SK-N-SH treated with all-trans-retinoic acid at 6 μM for 48 hours (cell line): ENCODE measurements around the gene HOXB4.

Source experiments
- ATAC-seq: fragments of 200-7000 bp; cut with Tn5 transposase; 3 replicates; pipeline ENCODE4 v1.9.1; 2020; ENCODE audit warnings: mild to moderate bottlenecking, moderate library complexity
- ARNTL ChIP-seq: fragments of 450-650 bp; formaldehyde crosslinking; IDR thresholded peaks from 2 replicates; pipeline ENCODE4 v1.5.0; 2020; ENCODE audit warnings: low read depth, mild to moderate bottlenecking, moderate library complexity, borderline replicate concordance
- BACH2 ChIP-seq: fragments of 250-450 bp; sonication (Bioruptor Pico); IDR thresholded peaks from 2 replicates; pipeline ENCODE4 v1.9.0; 2021; ENCODE audit warnings: mild to moderate bottlenecking, borderline replicate concordance
- CSDC2 ChIP-seq: fragments of 250-450 bp; sonication (Bioruptor Pico); IDR thresholded peaks from 2 replicates; pipeline ENCODE4 v1.5.0; 2020; ENCODE audit warnings: mild to moderate bottlenecking, moderate library complexity
- ESRRG ChIP-seq: fragments of 250-450 bp; sonication (Bioruptor Pico); IDR thresholded peaks from 2 replicates; pipeline ENCODE4 v1.6.1; 2021; ENCODE audit warnings: mild to moderate bottlenecking
- ISL1 ChIP-seq: fragments of 250-450 bp; sonication (Bioruptor Pico); IDR thresholded peaks from 2 replicates; pipeline ENCODE4 v2.1.2; 2022; ENCODE audit warnings: mild to moderate bottlenecking, moderate library complexity
- OSR1 ChIP-seq: fragments of 250-450 bp; sonication (Bioruptor Pico); IDR thresholded peaks from 2 replicates; pipeline ENCODE4 v1.8.0; 2022; ENCODE audit warnings: moderate library complexity, mild to moderate bottlenecking, inconsistent platforms
- PPARA ChIP-seq: fragments of 250-450 bp; sonication (Bioruptor Pico); IDR thresholded peaks from 2 replicates; pipeline ENCODE4 v1.5.0; 2020; ENCODE audit warnings: mild to moderate bottlenecking, borderline replicate concordance
- RARB ChIP-seq: fragments of 250-450 bp; sonication (Bioruptor Pico); IDR thresholded peaks from 2 replicates; pipeline ENCODE4 v1.8.0; 2021; ENCODE audit warnings: mild to moderate bottlenecking, moderate library complexity
- TCF4 ChIP-seq: fragments of 250-450 bp; sonication (Bioruptor Pico); IDR thresholded peaks from 2 replicates; pipeline ENCODE4 v1.8.0; 2021; ENCODE audit warnings: mild to moderate bottlenecking, moderate library complexity, borderline replicate concordance
- TOX ChIP-seq: fragments of 250-450 bp; sonication (Bioruptor Pico); IDR thresholded peaks from 2 replicates; pipeline ENCODE4 v1.8.0; 2021; ENCODE audit warnings: mild to moderate bottlenecking, moderate library complexity, borderline replicate concordance
- ZC3H10 ChIP-seq: fragments of 250-450 bp; sonication (Bioruptor Pico); IDR thresholded peaks from 2 replicates; pipeline ENCODE4 v1.5.1; 2021; ENCODE audit warnings: mild to moderate bottlenecking, moderate library complexity
- ZFP3 ChIP-seq: fragments of 250-450 bp; sonication (Bioruptor Pico); IDR thresholded peaks from 2 replicates; pipeline ENCODE4 v1.5.0; 2020; ENCODE audit warnings: mild to moderate bottlenecking, moderate library complexity
- ZNF565 ChIP-seq: fragments of 450-650 bp; formaldehyde crosslinking; conservative IDR thresholded peaks from 2 replicates; pipeline ENCODE4 v1.5.0; 2020; ENCODE audit warnings: low read depth, mild to moderate bottlenecking, moderate library complexity
- ZNF70 ChIP-seq: fragments of 450-650 bp; formaldehyde crosslinking; IDR thresholded peaks from 2 replicates; pipeline ENCODE4 v1.5.0; 2020; ENCODE audit warnings: mild to moderate bottlenecking, moderate library complexity
- ZNF8 ChIP-seq: fragments of 450-650 bp; formaldehyde crosslinking; IDR thresholded peaks from 2 replicates; pipeline ENCODE4 v1.5.0; 2020; ENCODE audit warnings: mild to moderate bottlenecking, moderate library complexity
- TF ChIP-seq, protein P1 (sequence below): fragments of 250-450 bp; sonication (Bioruptor Pico); IDR thresholded peaks from 2 replicates; pipeline ENCODE4 v1.8.0; 2021; ENCODE audit warnings: low read depth, mild to moderate bottlenecking, moderate library complexity, borderline replicate concordance
- TF ChIP-seq, protein P2 (sequence below): fragments of 250-450 bp; sonication (Bioruptor Pico); IDR thresholded peaks from 2 replicates; pipeline ENCODE4 v1.8.0; 2020; ENCODE audit warnings: mild to moderate bottlenecking, moderate library complexity, borderline replicate concordance
- TF ChIP-seq, protein P3 (sequence below): fragments of 250-450 bp; sonication (Bioruptor Pico); IDR thresholded peaks from 2 replicates; pipeline ENCODE4 v1.5.0; 2020; ENCODE audit warnings: mild to moderate bottlenecking, moderate library complexity
- TF ChIP-seq, protein P4 (sequence below): fragments of 250-450 bp; sonication (Bioruptor Pico); IDR thresholded peaks from 2 replicates; pipeline ENCODE4 v1.5.1; 2020; ENCODE audit warnings: low read depth, mild to moderate bottlenecking, moderate library complexity

HOXB4 gene

DNA sequence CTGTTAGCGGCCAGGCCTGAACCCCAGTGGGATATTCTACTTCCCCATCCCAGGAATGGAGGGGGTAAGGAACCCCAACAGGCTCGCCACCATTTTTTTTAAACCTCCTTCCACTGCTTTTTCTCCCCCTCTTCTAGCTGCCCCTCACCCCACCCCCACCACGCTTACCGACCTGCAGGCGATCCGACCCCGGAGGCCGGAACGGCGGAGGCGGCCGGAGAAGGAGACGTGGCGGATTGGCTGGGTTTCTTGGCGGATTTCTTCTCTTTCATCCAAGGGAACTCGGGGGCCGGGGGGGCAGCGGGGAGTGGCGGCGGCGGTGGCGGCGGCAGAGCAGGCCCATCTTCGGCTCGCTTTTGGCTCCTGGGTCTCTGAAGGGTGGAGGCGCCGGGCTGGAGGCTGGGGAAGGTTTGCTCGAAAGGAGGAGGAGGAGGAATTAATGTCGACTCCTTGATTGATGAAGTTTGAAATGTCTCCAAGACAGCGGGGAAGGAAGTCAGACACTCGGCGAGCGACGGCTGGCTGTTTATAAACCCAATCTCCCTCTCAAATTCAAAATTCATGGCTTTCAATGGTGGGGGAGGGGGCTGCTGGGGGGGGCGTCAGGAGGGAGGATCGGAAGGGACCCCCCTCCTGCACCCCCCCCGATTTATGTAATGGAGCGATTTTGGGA lies 33.7 kb downstream of the HOXB4 start:
- ATAC-seq, result no peak
- TF ChIP-seq, protein P1, sequence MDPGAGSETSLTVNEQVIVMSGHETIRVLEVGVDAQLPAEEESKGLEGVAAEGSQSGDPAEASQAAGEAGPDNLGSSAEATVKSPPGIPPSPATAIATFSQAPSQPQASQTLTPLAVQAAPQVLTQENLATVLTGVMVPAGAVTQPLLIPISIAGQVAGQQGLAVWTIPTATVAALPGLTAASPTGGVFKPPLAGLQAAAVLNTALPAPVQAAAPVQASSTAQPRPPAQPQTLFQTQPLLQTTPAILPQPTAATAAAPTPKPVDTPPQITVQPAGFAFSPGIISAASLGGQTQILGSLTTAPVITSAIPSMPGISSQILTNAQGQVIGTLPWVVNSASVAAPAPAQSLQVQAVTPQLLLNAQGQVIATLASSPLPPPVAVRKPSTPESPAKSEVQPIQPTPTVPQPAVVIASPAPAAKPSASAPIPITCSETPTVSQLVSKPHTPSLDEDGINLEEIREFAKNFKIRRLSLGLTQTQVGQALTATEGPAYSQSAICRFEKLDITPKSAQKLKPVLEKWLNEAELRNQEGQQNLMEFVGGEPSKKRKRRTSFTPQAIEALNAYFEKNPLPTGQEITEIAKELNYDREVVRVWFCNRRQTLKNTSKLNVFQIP (CRISPR knock-in tag), result no peak
- TF ChIP-seq ISL1 (CRISPR knock-in tag) (no peak), ZFP3 (CRISPR knock-in tag) (no peak), ZNF565 (CRISPR knock-in tag) (no peak)
- TF ChIP-seq, protein P2, sequence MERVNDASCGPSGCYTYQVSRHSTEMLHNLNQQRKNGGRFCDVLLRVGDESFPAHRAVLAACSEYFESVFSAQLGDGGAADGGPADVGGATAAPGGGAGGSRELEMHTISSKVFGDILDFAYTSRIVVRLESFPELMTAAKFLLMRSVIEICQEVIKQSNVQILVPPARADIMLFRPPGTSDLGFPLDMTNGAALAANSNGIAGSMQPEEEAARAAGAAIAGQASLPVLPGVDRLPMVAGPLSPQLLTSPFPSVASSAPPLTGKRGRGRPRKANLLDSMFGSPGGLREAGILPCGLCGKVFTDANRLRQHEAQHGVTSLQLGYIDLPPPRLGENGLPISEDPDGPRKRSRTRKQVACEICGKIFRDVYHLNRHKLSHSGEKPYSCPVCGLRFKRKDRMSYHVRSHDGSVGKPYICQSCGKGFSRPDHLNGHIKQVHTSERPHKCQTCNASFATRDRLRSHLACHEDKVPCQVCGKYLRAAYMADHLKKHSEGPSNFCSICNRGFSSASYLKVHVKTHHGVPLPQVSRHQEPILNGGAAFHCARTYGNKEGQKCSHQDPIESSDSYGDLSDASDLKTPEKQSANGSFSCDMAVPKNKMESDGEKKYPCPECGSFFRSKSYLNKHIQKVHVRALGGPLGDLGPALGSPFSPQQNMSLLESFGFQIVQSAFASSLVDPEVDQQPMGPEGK (CRISPR knock-in tag), result no peak
- TF ChIP-seq, protein P3, sequence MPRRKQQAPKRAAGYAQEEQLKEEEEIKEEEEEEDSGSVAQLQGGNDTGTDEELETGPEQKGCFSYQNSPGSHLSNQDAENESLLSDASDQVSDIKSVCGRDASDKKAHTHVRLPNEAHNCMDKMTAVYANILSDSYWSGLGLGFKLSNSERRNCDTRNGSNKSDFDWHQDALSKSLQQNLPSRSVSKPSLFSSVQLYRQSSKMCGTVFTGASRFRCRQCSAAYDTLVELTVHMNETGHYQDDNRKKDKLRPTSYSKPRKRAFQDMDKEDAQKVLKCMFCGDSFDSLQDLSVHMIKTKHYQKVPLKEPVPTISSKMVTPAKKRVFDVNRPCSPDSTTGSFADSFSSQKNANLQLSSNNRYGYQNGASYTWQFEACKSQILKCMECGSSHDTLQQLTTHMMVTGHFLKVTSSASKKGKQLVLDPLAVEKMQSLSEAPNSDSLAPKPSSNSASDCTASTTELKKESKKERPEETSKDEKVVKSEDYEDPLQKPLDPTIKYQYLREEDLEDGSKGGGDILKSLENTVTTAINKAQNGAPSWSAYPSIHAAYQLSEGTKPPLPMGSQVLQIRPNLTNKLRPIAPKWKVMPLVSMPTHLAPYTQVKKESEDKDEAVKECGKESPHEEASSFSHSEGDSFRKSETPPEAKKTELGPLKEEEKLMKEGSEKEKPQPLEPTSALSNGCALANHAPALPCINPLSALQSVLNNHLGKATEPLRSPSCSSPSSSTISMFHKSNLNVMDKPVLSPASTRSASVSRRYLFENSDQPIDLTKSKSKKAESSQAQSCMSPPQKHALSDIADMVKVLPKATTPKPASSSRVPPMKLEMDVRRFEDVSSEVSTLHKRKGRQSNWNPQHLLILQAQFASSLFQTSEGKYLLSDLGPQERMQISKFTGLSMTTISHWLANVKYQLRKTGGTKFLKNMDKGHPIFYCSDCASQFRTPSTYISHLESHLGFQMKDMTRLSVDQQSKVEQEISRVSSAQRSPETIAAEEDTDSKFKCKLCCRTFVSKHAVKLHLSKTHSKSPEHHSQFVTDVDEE (CRISPR knock-in tag), result no peak
- TF ChIP-seq, all 23 proteins: peak for 0

DNA sequence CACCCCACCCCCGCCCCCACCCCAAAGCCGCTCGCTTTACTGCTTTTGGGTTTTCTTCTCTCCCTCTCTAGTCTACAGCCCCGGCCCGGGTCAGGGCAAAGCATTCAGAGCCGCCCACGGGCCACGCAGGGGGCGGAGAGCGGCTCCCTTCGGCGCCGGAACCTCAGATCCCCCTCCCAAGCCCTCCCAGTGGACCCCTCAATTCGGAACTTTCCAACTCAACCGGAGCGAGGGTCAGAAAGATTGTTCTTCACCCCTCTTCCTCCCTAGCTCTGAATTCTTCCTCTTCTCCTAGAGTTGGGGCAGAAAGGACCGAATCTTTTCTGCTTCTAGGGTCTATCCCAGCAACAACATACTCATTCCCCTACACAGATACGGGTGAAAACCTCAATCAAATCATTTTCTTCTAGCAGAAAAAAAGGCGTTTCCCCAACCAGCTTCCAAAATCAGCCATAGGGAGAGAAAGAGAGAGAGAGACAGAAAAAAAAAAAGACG lies 34.2 kb downstream of the HOXB4 start:
- no peak for TF ChIP-seq TOX (CRISPR knock-in tag)
- TF ChIP-seq TCF4 (CRISPR knock-in tag), result no peak
- no peak for TF ChIP-seq ZNF565 (CRISPR knock-in tag)
- no peak for TF ChIP-seq ZC3H10 (CRISPR knock-in tag)
- TF ChIP-seq ZNF70 (CRISPR knock-in tag), result no peak
- TF ChIP-seq, protein P4, sequence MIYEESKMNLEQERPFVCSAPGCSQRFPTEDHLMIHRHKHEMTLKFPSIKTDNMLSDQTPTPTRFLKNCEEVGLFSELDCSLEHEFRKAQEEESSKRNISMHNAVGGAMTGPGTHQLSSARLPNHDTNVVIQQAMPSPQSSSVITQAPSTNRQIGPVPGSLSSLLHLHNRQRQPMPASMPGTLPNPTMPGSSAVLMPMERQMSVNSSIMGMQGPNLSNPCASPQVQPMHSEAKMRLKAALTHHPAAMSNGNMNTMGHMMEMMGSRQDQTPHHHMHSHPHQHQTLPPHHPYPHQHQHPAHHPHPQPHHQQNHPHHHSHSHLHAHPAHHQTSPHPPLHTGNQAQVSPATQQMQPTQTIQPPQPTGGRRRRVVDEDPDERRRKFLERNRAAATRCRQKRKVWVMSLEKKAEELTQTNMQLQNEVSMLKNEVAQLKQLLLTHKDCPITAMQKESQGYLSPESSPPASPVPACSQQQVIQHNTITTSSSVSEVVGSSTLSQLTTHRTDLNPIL (CRISPR knock-in tag), result no peak
- TF ChIP-seq CSDC2 (CRISPR knock-in tag), result no peak
- no peak for TF ChIP-seq ISL1 (CRISPR knock-in tag)
- no peak for TF ChIP-seq ESRRG (CRISPR knock-in tag)
- TF ChIP-seq ZNF8 (CRISPR knock-in tag), result no peak
- no peak for TF ChIP-seq PPARA (CRISPR knock-in tag)
- no peak for TF ChIP-seq OSR1 (CRISPR knock-in tag)
- TF ChIP-seq, protein P1 (CRISPR knock-in tag), result no peak
- no peak for TF ChIP-seq BACH2 (CRISPR knock-in tag)

DNA sequence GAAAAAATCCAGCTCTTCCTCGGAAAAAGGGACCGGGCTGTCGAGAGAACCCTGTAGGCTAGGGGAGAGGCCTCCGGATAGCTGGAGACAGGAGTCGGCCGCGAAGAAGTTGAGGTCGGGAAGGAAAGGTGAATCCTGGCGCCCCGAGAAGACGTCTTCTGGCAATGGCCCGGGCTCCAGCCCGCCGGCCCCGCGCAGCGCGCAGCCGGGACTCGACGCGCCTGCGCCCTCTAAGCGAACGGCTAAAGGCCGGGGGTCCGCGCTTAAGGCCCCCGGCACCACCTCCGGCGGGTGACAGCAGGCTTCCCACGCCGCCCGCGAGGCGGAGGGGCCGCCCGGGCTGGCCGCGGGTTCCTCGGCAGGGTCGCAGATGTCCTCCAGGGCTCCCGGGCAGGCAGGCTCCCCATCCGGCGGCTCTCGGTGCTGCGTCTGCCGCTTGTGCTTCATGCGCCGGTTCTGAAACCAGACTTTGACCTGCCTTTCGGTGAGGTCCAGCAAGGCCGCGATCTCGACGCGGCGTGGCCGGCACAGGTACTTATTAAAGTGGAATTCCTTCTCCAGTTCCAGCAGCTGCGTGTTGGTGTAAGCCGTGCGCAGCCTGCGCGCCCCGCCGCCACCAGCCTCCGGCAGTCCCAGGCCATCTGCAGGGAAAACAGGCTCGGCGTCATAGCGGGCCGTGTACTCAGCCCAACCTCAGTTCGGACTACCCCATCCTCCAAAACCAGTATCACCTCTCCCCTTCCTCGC lies 34.9 kb downstream of the HOXB4 start:
- ATAC-seq, result peak; percentile 68
- no peak for TF ChIP-seq ARNTL (CRISPR knock-in tag)
- TF ChIP-seq, protein P2 (CRISPR knock-in tag), result no peak
- TF ChIP-seq ZNF565 (CRISPR knock-in tag), result no peak
- TF ChIP-seq, protein P1 (CRISPR knock-in tag), result no peak
- no peak for TF ChIP-seq OSR1 (CRISPR knock-in tag)
- TF ChIP-seq, protein P4 (CRISPR knock-in tag), result no peak
- no peak for TF ChIP-seq BACH2 (CRISPR knock-in tag)
- no peak for TF ChIP-seq ZFP3 (CRISPR knock-in tag)
- TF ChIP-seq RARB (CRISPR knock-in tag), result no peak

More for the DNA sequence above, 34.2 kb downstream of the HOXB4 start:
- peak; percentile 9; the same call in 1 of the 3 replicates for ATAC-seq
